ENCODE results near the gene RTN4RL2. TPM values are rescaled to one million over a fixed set of nuclear protein-coding genes. Genes with fewer than 3 reads are reported as not detected.

Gene RTN4RL2
- total RNA-seq, 8 experiments from 2014 or later = 0.25 to 11.6 (median 5.8) TPM

DNA sequence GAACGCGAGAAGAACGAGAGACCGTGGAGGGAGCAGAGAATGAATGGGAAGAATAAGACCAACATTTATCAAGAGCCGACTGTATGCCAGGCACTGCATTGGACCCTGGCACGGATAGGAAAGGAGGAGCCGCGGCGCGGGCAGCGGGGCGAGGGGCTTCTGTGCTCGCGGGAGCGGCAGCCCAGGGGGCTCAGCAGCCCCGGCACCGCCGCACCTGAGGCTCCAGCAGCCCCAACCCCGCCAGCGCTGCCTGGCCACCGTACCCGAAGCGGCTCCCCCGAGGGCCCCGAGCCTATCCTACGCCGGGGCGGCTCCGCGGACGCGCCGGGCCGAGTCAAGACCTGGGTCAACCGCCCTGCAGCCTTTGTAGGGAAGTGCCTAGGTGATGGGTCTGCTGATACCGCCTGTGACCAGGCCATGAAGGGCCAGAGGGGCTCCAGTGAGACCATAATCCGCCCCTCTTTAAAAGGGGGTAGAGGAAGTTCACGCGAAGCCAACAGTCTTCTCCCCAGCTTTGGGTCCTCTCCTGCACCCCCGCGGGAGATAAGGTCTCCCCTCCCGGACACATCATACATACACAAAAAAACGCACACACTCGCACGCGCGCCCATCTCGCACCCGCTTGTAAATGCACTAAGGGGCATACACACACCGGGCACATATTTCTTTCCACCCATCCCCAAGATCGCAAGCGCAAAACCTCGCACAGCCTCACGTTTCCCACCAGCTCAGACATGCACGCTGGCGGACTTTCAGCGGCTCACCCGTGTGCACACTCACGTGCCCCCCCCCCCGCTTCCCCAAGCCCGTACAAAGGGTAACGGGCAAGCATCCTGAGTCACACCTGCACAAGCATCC, 935 bp upstream of the RTN4RL2 start:
- Histone ChIP-seq H3K4me1 (replicated peaks in 1 of 2) (peaks cover 35 to 36% of the 10 kb centered on the region in 2 donors), H3K27ac (no peak overlapping the region), H3K4me3 (peak overlapping the region; percentile 70 to 90 (median 78))
- peak in 2 of 8 experiments; percentile 0 for ATAC-seq (replicated peaks in 6 of 8)
- in situ Hi-C loops (cut with MboI; ENCODE audit: low pct_unique_long_range_greater_than_20kb in 2 of 9, low sequenced_read_pairs in 9 of 9, unreplicated experiment in 9 of 9) = loop anchor here in 1 of 9 experiments (25.0 kb wide), 1 partner anchor 122 kb away; the partner anchor contains the start of genes P2RX3 and SSRP1
- 0 to 10% (median 2%) methylated on average over 4 to 12 of the region's 62 CpGs for WGBS, 10 experiments

DNA sequence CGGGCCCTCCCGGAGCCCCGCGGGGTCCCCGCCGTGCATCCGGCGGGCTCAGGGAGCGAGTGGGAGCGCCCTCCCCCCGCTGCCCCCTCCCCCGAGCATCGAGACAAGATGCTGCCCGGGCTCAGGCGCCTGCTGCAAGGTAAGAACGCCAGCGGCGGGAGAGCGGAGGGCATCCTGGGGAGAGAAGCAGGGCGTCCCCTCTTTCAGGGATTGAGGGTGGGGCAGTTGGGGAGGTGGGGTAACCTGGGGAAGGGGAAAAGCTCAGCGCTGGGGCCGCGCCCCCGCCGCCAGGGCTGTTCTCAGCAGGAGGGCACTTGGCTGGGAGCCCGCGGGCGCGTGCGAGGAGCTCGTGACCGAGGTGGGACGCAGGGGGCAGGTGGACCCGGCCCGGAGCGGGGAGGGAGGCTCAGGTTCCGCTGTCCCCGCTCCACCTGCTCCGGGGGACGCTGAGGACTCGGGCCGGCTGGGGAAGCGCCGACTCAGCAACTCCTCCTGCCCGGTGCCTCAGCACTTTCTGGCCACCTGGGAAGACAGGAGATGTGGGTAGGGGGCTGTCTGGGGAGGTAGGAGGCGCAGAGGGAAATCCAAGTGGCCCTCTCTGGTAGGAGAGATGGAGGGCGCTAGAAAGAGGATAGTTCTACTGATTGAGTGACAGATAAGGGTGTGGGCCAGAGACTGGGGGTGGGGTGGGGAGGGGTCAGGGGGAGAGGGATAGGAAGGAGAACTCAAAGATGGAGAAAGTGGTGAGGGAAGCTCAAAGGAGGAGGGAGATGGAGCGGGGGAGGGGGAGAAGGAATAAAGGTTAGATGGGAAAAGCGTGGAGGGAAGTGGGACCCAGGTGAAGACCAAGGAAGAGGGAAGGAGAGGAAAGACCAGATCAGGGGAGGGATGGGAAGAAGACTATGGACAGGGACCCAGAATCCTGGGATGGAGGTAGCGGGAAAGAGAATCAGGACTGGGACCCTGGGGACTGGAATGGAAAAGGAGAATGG, 726 bp downstream of the RTN4RL2 start:
- in situ Hi-C loops (cut with MboI; ENCODE audit: low pct_unique_long_range_greater_than_20kb in 2 of 9, low sequenced_read_pairs in 9 of 9, unreplicated experiment in 9 of 9) = loop anchor here in 1 of 9 experiments (25.0 kb wide), 1 partner anchor 124 kb away; the partner anchor contains the start of genes P2RX3 and SSRP1

DNA sequence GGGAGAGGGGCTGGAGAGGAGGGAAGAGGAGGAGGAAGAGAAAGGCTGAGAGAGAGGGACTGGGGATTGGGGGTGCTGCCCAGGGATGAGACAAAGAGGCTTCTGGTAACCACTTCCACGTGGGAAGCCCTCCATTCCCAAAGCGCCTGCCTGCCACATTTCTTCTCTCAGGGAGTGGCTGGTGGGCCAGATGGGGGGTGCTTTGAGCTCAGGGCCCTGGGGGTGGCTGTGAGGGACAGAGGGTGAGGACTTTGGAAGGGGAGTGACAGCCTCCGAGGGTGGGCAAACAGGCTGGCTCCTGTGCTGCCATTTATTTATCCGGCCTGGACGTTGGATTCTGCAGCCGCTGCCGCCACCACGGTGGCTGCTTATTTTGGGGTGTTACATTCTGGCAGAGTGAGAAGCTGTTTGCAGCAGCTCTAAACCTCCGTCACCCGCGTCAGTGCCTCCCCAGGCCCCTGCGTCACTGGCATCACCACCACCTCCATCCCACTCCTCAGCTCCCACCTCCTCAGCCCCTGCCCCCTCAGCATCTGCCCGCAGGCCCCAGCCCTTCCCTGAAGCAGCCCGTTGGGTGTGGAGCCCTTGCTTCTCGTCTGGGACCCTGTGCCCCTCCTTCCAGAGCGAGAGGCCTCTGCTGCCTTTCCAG, 1.6 kb downstream of the RTN4RL2 start:
- H3K27ac ChIP-seq = peak overlapping the region in 1 of 2 donors; percentile 49
- no peak for ATAC-seq (replicated peaks in 6 of 8)
- peak overlapping the region; percentile 70 to 90 (median 78) for H3K4me3 ChIP-seq
- peaks cover 37 to 38% of the 10 kb centered on the region in 2 donors for H3K4me1 ChIP-seq (replicated peaks in 1 of 2)
- WGBS, 10 experiments = 14 to 84% (median 70%) methylated on average over 1 to 3 of the region's 16 CpGs; no CpG with 5 or more reads in 6 of the 10 experiments
- in situ Hi-C loops (cut with MboI; ENCODE audit: low pct_unique_long_range_greater_than_20kb in 2 of 9, low sequenced_read_pairs in 9 of 9, unreplicated experiment in 9 of 9) = loop anchor here in 1 of 9 experiments (25.0 kb wide), 1 partner anchor 125 kb away; the partner anchor contains the start of genes P2RX3 and SSRP1

More for the DNA sequence above, 726 bp downstream of the RTN4RL2 start:
- 36 to 100% (median 72%) methylated on average over 1 to 3 of the region's 50 CpGs; no CpG with 5 or more reads in 6 of the 10 experiments for WGBS, 10 experiments
- peaks cover 37 to 38% of the 10 kb centered on the region in 2 donors for H3K4me1 ChIP-seq (replicated peaks in 1 of 2)
- ATAC-seq (replicated peaks in 6 of 8) = peak in 5 of 8 experiments; percentile 7 to 13 (median 7)
- H3K27ac ChIP-seq = peak overlapping the region; percentile 49 to 51
- peak overlapping the region; percentile 70 to 90 (median 78) for H3K4me3 ChIP-seq

DNA sequence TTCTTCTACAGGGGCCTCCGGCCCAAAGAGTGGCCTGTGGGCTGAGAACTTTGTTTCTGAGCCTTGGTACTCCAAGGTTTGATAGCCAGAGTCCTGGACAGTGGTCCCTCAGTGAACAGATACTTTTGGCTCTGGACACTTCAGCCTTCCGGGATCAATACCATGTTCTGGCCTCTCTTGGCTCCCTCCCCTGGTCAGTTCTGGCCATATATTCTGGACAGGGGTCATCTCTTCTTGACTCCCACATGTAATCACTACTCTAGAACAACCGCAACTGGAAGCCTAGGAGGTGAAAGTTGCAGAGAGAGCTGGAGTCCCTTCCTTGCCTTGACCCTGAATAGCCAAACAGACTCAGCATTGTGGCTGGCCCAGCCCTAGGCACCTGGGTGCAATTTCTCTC, 2.3 kb downstream of the RTN4RL2 start:
- WGBS, 10 experiments = 17 to 100% (median 60%) methylated on average over 1 to 2 of the region's 3 CpGs; no CpG with 5 or more reads in 5 of the 10 experiments
- no peak overlapping the region for H3K27ac ChIP-seq
- in situ Hi-C loops (cut with MboI; ENCODE audit: low pct_unique_long_range_greater_than_20kb in 2 of 9, low sequenced_read_pairs in 9 of 9, unreplicated experiment in 9 of 9) = loop anchor here in 1 of 9 experiments (25.0 kb wide), 1 partner anchor 125 kb away; the partner anchor contains the start of genes P2RX3 and SSRP1
- H3K4me3 ChIP-seq = peak overlapping the region in 2 of 5 donors; percentile 73 to 90
- H3K4me1 ChIP-seq (replicated peaks in 1 of 2) = peaks cover 34% of the 10 kb centered on the region in 2 donors
- no peak for ATAC-seq (replicated peaks in 6 of 8)

DNA sequence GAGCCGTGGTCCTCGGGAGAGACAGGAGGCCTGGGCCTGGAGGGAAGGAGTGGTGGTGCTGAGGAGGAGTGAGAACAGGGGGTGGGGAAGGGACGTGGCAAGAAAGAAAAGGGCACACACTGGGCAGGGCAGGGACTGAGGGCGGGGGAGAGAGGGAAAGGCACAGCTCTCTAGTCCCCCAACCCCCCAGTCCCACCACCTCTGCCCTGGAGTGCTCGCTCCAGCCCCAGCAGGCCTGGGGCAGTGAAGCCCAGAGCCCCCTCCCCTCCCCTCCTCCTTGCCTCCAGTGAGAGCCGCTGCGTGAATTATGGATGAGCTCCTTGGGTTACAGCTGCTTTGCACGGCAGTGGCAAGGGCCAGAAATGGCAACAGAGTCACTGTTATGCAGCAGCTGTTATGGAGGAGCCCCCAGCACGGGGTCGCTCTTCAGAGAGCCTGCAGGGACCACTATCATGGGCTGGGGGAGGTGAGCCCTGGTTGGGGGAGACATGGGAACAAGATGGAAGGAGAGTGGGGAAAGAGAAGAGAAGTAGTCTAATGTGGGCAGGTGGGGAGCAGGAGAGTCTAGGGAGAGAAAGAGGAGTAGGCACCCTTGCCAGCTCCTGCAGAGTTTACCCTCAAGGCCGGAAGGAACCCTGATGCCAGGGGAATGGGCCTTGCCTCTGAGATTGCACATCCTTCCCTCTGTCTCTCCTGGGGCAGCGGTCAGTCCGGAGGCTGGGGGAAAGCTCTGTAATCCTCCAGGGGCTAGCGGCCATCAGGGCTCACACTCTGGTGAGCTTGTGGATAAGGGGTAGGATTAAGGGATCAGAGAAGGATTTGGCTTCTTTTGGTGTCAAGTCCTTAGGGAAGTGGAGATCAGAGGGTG, 3.6 kb downstream of the RTN4RL2 start:
- H3K4me3 ChIP-seq = peak overlapping the region in 3 of 5 donors; percentile 0 to 16 (median 1)
- in situ Hi-C loops (cut with MboI; ENCODE audit: low pct_unique_long_range_greater_than_20kb in 2 of 9, low sequenced_read_pairs in 9 of 9, unreplicated experiment in 9 of 9) = loop anchor here in 1 of 9 experiments (25.0 kb wide), 1 partner anchor 127 kb away; the partner anchor contains the start of genes P2RX3 and SSRP1
- peak overlapping the region; percentile 61 to 77 for H3K27ac ChIP-seq

DNA sequence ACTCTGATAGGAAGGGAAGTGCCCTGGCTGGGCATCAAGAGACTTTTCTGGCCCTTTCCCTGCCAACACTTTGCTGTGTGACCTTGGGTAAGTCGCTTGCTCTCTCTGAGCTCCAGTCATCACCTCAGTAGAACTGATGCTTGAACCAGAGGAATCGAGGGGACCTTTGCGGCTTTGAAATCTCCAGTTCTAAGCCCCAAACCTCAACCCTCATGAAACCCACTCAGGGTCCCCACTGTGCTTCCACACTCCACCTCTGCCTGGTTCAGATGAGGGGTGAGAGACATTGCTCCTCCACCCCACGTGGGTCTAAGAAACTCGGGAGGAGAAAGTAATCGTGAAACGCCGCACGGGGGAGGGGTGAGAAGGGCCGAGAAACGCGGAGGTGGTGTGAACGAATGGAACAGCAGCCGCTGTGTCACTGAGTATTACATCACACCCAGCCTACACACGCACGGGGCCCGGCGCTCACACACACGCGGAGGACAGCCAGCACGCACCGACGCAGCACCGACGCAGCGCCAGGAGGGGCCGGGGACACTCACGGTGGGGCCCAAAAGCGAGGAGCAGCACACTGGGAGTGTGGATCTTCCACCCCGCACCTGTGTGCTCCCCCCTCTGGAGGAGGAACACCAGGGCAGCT, 4.3 kb downstream of the RTN4RL2 start:
- in situ Hi-C loops (cut with MboI; ENCODE audit: low pct_unique_long_range_greater_than_20kb in 2 of 9, low sequenced_read_pairs in 9 of 9, unreplicated experiment in 9 of 9) = loop anchor here in 1 of 9 experiments (25.0 kb wide), 1 partner anchor 127 kb away; the partner anchor contains the start of genes P2RX3 and SSRP1
- H3K4me3 ChIP-seq = no peak overlapping the region
- 63 to 100% (median 82%) methylated on average over 1 to 12 of the region's 30 CpGs; no CpG with 5 or more reads in 2 of the 10 experiments for WGBS, 10 experiments
- H3K27ac ChIP-seq = peak overlapping the region in 1 of 2 donors; percentile 77
- peaks cover 24 to 32% of the 10 kb centered on the region in 2 donors for H3K4me1 ChIP-seq (replicated peaks in 1 of 2)
- ATAC-seq (replicated peaks in 6 of 8) = no peak

More for the DNA sequence above, 3.6 kb downstream of the RTN4RL2 start:
- peak in 6 of 8 experiments; percentile 17 to 83 (median 76) for ATAC-seq (replicated peaks in 6 of 8)
- peaks cover 32 to 34% of the 10 kb centered on the region in 2 donors for H3K4me1 ChIP-seq (replicated peaks in 1 of 2)
- WGBS, 10 experiments = 37 to 100% (median 70%) methylated on average over 1 to 5 of the region's 14 CpGs; no CpG with 5 or more reads in 6 of the 10 experiments

DNA sequence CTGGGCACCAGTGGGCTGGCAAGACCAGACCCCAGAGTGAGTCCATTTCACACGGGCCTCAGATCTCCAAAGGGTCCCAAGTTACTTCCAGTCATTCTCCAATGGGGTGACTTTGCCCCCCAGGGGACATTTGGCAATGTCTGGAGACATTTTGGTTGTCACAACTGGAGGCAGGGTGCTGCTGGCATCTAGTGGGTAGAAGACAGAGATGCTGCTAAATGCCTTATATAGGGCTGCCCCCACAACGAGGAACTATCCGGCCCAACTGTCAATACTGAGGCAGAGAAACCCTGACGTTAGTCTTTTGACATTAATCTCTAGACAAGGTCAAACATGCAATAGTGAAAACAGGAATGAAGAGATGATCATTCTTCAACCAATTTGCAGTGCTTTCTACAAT, 6.4 kb downstream of the RTN4RL2 start:
- peaks cover 24 to 29% of the 10 kb centered on the region in 2 donors for H3K4me1 ChIP-seq (replicated peaks in 1 of 2)
- 0 to 79% (median 40%) methylated on average over 1 to 3 of the region's 4 CpGs; no CpG with 5 or more reads in 5 of the 10 experiments for WGBS, 10 experiments
- H3K4me3 ChIP-seq = no peak overlapping the region
- in situ Hi-C loops (cut with MboI; ENCODE audit: low pct_unique_long_range_greater_than_20kb in 2 of 9, low sequenced_read_pairs in 9 of 9, unreplicated experiment in 9 of 9) = loop anchor here in 1 of 9 experiments (25.0 kb wide), 1 partner anchor 129 kb away; the partner anchor contains the start of genes P2RX3 and SSRP1
- no peak for ATAC-seq (replicated peaks in 6 of 8)
- no peak overlapping the region for H3K27ac ChIP-seq

DNA sequence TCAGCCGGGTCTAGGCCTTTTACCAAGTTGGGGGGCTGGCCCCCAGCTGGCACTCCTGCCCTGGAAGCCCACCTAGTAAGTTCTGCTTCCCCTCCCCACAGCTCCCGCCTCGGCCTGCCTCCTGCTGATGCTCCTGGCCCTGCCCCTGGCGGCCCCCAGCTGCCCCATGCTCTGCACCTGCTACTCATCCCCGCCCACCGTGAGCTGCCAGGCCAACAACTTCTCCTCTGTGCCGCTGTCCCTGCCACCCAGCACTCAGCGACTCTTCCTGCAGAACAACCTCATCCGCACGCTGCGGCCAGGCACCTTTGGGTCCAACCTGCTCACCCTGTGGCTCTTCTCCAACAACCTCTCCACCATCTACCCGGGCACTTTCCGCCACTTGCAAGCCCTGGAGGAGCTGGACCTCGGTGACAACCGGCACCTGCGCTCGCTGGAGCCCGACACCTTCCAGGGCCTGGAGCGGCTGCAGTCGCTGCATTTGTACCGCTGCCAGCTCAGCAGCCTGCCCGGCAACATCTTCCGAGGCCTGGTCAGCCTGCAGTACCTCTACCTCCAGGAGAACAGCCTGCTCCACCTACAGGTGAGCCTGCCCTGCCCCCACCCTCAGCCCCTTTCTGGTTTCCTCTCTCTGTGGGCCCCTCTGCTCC, 7.3 kb downstream of the RTN4RL2 start:
- no peak for ATAC-seq (replicated peaks in 6 of 8)
- H3K4me1 ChIP-seq (replicated peaks in 1 of 2) = peaks cover 19 to 20% of the 10 kb centered on the region in 2 donors
- WGBS, 10 experiments = 53 to 100% (median 95%) methylated on average over 1 to 8 of the region's 23 CpGs; no CpG with 5 or more reads in 6 of the 10 experiments
- no peak overlapping the region for H3K4me3 ChIP-seq
- in situ Hi-C loops (cut with MboI; ENCODE audit: low pct_unique_long_range_greater_than_20kb in 2 of 9, low sequenced_read_pairs in 9 of 9, unreplicated experiment in 9 of 9) = loop anchor here in 1 of 9 experiments (25.0 kb wide), 1 partner anchor 130 kb away; the partner anchor contains the start of genes P2RX3 and SSRP1
- H3K27ac ChIP-seq = no peak overlapping the region

DNA sequence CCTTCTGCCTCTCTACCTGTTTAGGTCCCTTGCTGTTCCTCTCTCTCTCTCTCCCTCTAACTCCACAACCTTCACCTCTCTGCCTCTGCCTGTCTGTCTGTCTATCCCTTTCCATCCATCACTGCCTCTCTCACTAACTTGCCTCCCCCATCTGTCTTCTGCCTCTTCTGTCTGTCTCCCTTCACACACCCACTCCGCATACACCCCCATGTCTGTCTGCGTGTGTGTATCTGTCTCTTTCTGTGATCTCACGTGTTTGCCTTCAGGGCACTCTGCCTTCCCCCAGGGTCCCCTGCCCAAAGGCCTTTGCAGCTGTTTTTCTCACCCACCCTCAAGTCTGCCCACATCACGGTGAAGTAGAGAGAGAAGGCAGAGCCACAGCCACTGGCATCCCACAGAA, 7.9 kb downstream of the RTN4RL2 start:
- 31 to 100% (median 70%) methylated on average over 1 to 4 of the region's 4 CpGs; no CpG with 5 or more reads in 2 of the 10 experiments for WGBS, 10 experiments
- Histone ChIP-seq H3K27ac (no peak overlapping the region), H3K4me3 (no peak overlapping the region), H3K4me1 (replicated peaks in 1 of 2) (peaks cover 13% of the 10 kb centered on the region in 2 donors)
- in situ Hi-C loops (cut with MboI; ENCODE audit: low pct_unique_long_range_greater_than_20kb in 2 of 9, low sequenced_read_pairs in 9 of 9, unreplicated experiment in 9 of 9) = loop anchor here in 1 of 9 experiments (25.0 kb wide), 1 partner anchor 131 kb away; the partner anchor contains the start of genes P2RX3 and SSRP1
- no peak for ATAC-seq (replicated peaks in 6 of 8)

DNA sequence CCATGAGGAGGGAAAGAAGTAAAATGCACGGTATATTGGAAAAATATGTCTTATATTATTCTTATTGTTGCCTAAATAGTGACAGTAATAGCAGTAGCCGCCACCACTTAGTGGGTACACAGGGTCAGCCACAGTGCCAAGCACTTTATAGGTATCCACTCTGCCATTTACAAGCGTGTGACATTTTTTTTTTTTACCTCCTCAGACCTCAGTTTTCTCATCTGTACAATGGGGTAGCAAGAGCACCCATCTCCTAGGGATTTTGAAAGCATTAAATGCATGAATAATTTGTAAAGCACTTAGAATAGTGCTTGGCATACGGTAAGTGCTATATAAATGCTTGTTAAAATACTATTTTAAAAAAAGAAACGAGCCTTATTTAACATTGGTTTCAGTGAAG, 8.9 kb downstream of the RTN4RL2 start:
- no peak overlapping the region for H3K4me3 ChIP-seq
- 47 to 93% (median 78%) methylated on average over 1 to 5 of the region's 5 CpGs; no CpG with 5 or more reads in 2 of the 10 experiments for WGBS, 10 experiments
- no peak overlapping the region for H3K27ac ChIP-seq
- in situ Hi-C loops (cut with MboI; ENCODE audit: low pct_unique_long_range_greater_than_20kb in 2 of 9, low sequenced_read_pairs in 9 of 9, unreplicated experiment in 9 of 9) = loop anchor here in 1 of 9 experiments (25.0 kb wide), 1 partner anchor 132 kb away; the partner anchor contains the start of genes P2RX3 and SSRP1
- H3K4me1 ChIP-seq (replicated peaks in 1 of 2) = peaks cover 9 to 10% of the 10 kb centered on the region in 2 donors
- no peak for ATAC-seq (replicated peaks in 6 of 8)
